A549 (cell line): ENCODE measurements around the gene COX4I1. TPM values are rescaled to one million over a fixed set of nuclear protein-coding genes. Genes with fewer than 3 reads are reported as not detected.

Source experiments
- ATAC-seq, 2 experiments: fragments of 200-7000 bp in 1 of 2; fragments of >200 bp in 1 of 2; cut with Nextera tagmentation in 1 of 2; cut with Tn5 transposase in 1 of 2; 3 replicates each; pipeline versions ENCODE4 v1.8.0 to v1.9.1; 2018 to 2020; ENCODE audit warnings: mild to moderate bottlenecking in 1 of 2, moderate library complexity in 1 of 2
- CTCF ChIA-PET: fragments of 300-600 bp; sonication (Branson Sonifier 250); formaldehyde crosslinking; extraction: SDS; loops from one replicate; lab custom pipeline; 2021; ENCODE audit warnings: antibody characterized with exemption, inconsistent platforms; lab: Yijun Ruan, JAX
- POLR2A ChIA-PET: fragments of 350-600 bp; formaldehyde crosslinking; extraction: SDS; loops from one replicate; lab custom pipeline; 2021; ENCODE audit warnings: antibody characterized with exemption, inconsistent platforms; lab: Yijun Ruan, JAX
- DNase-seq, 2 experiments: peaks; one replicate each; pipeline versions ENCODE4 v3.0.0 to v3.0.0-alpha.2; 2011 to 2016; ENCODE audit warnings: low read depth in 1 of 2, low spot score in 1 of 2
- FAIRE-seq: peaks from 2 replicates; lab custom pipeline; 2011; peaks lifted over from hg19 to GRCh38; lab: Jason Lieb, UNC
- H3K27ac ChIP-seq, 2 experiments: fragments of >200 bp; sonication (Bioruptor Twin); formaldehyde crosslinking; 3 replicates each; pipeline ENCODE4 v1.5.1; 2016 to 2017
- H3K4me1 ChIP-seq: fragments of >200 bp; sonication (Bioruptor Twin); formaldehyde crosslinking; 3 replicates; pipeline ENCODE4 v1.6.1; 2016
- H3K4me2 ChIP-seq: fragments of >200 bp; sonication (Bioruptor Twin); formaldehyde crosslinking; 3 replicates; pipeline ENCODE4 v1.6.1; 2016
- H3K4me3 ChIP-seq: fragments of >200 bp; sonication (Bioruptor Twin); formaldehyde crosslinking; 3 replicates; pipeline ENCODE4 v1.5.1; 2016
- H3K9me3 ChIP-seq: fragments of >200 bp; sonication (Bioruptor Twin); formaldehyde crosslinking; 3 replicates; pipeline ENCODE4 v1.6.1; 2016
- BCL3 ChIP-seq: fragments of >200 bp; sonication (Bioruptor Twin); formaldehyde crosslinking; IDR thresholded peaks from 3 replicates; pipeline ENCODE4 v1.6.1; 2016
- ESRRA ChIP-seq: fragments of 150-350 bp; IDR thresholded peaks from 2 replicates; pipeline ENCODE4 v1.6.1; 2014; ENCODE audit warnings: mild to moderate bottlenecking, low read length, borderline replicate concordance
- FOSB ChIP-seq: fragments of 250-450 bp; sonication (Bioruptor Pico); IDR thresholded peaks from 2 replicates; pipeline ENCODE4 v1.5.0; 2020; ENCODE audit warnings: mild to moderate bottlenecking, moderate library complexity
- HEYL ChIP-seq: fragments of 250-450 bp; sonication (Bioruptor Pico); IDR thresholded peaks from 2 replicates; pipeline ENCODE4 v1.8.0; 2021; ENCODE audit warnings: mild to moderate bottlenecking, moderate library complexity
- HMGXB4 ChIP-seq: fragments of 250-450 bp; sonication (Bioruptor Pico); IDR thresholded peaks from 2 replicates; pipeline ENCODE4 v1.5.0; 2021; ENCODE audit warnings: mild to moderate bottlenecking, moderate library complexity, borderline replicate concordance
- HOXA7 ChIP-seq: fragments of 250-450 bp; sonication (Bioruptor Pico); IDR thresholded peaks from 2 replicates; pipeline ENCODE4 v1.5.0; 2020; ENCODE audit warnings: mild to moderate bottlenecking, moderate library complexity
- HOXB5 ChIP-seq: fragments of 250-450 bp; sonication (Bioruptor Pico); IDR thresholded peaks from 2 replicates; pipeline ENCODE4 v1.5.0; 2020; ENCODE audit warnings: mild to moderate bottlenecking, moderate library complexity
- JUN ChIP-seq, 2 experiments: fragments of >200 bp; sonication (Bioruptor Twin); formaldehyde crosslinking; IDR thresholded peaks; 2 replicates in 1 of 2; 3 replicates in 1 of 2; pipeline ENCODE4 v1.6.1; 2016 to 2017
- KDM1A ChIP-seq: fragments of 200-600 bp; sonication (generic); IDR thresholded peaks from 2 replicates; pipeline ENCODE4 v1.6.1; 2016; ENCODE audit warnings: low read depth, mild to moderate bottlenecking
- MAZ ChIP-seq: fragments of 150-350 bp; IDR thresholded peaks from 2 replicates; pipeline ENCODE4 v1.6.1; 2014; ENCODE audit warnings: antibody characterized with exemption, low read depth, low read length, borderline replicate concordance
- NFE2L2 ChIP-seq: fragments of 150-350 bp; conservative IDR thresholded peaks from 2 replicates; pipeline ENCODE4 v1.6.1; 2014; ENCODE audit warnings: low read length
- NPAS2 ChIP-seq: fragments of 250-450 bp; sonication (Bioruptor Pico); IDR thresholded peaks from 2 replicates; pipeline ENCODE4 v1.8.0; 2022; ENCODE audit warnings: mild to moderate bottlenecking, moderate library complexity, borderline replicate concordance
- POLR2A ChIP-seq: IDR thresholded peaks from 2 replicates; pipeline ENCODE4 v1.6.1; 2012; ENCODE audit warnings: mild to moderate bottlenecking, low read length
- POLR2AphosphoS2 ChIP-seq: conservative IDR thresholded peaks from 2 replicates; pipeline ENCODE4 v1.6.1; 2012; ENCODE audit warnings: low read length, improper control_type of control experiment, inconsistent platforms
- RCOR1 ChIP-seq: fragments of 150-350 bp; IDR thresholded peaks from 2 replicates; pipeline ENCODE4 v1.6.1; 2014; ENCODE audit warnings: antibody characterized with exemption, low read length, low read depth
- RFX5 ChIP-seq: fragments of 450-650 bp; IDR thresholded peaks from 2 replicates; pipeline ENCODE4 v1.7.1; 2014; ENCODE audit warnings: antibody characterized with exemption, mild to moderate bottlenecking, moderate library complexity
- SMC3 ChIP-seq: fragments of >200 bp; sonication (Bioruptor Twin); formaldehyde crosslinking; IDR thresholded peaks from 3 replicates; pipeline ENCODE4 v1.6.1; 2018; ENCODE audit warnings: inconsistent platforms
- TP53 ChIP-seq: fragments of 250-450 bp; sonication (Bioruptor Pico); IDR thresholded peaks from 2 replicates; pipeline ENCODE4 v1.5.0; 2021; ENCODE audit warnings: mild to moderate bottlenecking, moderate library complexity
- USF2 ChIP-seq: fragments of 450-650 bp; IDR thresholded peaks from 2 replicates; pipeline ENCODE4 v1.6.1; 2014; ENCODE audit warnings: antibody characterized with exemption
- ZC3H11A ChIP-seq: fragments of 450-650 bp; IDR thresholded peaks from 2 replicates; pipeline ENCODE4 v1.6.1; 2014; ENCODE audit warnings: antibody characterized with exemption, mild to moderate bottlenecking
- ZSCAN20 ChIP-seq: fragments of 250-450 bp; sonication (Bioruptor Pico); IDR thresholded peaks from 2 replicates; pipeline ENCODE4 v1.8.0; 2022; ENCODE audit warnings: mild to moderate bottlenecking, moderate library complexity
- WGBS: methylation state at CpG from one replicate; pipeline ENCODE4 v1.1.6; 2017; ENCODE audit errors: missing lambda C conversion rate; 5-methylcytosine and 5-hydroxymethylcytosine counted together
- polyA plus RNA-seq, 4 experiments: library from polyadenylated mRNA; depleted of rRNA in 3 of 4; stranded (reverse); fragments of >200 nt; fragmentation: RNase III in 1 of 4; extraction: RNeasy Plus Mini Kit Qiagen cat#74134 plus additional on column Dnase treatment in 1 of 4; gene quantifications; 2 replicates in 3 of 4; 3 replicates in 1 of 4; pipeline ENCODE4 v1.2.3, GENCODE V29; 2011 to 2017
- TF ChIP-seq, protein P1 (sequence below): fragments of 250-450 bp; sonication (Bioruptor Pico); IDR thresholded peaks from 2 replicates; pipeline ENCODE4 v1.5.0; 2020; ENCODE audit warnings: low read depth, mild to moderate bottlenecking, moderate library complexity

COX4I1 gene
- polyA plus RNA-seq, 2 of the 4 experiments (the other 2 are of a cell fraction): 783 to 929 TPM

DNA sequence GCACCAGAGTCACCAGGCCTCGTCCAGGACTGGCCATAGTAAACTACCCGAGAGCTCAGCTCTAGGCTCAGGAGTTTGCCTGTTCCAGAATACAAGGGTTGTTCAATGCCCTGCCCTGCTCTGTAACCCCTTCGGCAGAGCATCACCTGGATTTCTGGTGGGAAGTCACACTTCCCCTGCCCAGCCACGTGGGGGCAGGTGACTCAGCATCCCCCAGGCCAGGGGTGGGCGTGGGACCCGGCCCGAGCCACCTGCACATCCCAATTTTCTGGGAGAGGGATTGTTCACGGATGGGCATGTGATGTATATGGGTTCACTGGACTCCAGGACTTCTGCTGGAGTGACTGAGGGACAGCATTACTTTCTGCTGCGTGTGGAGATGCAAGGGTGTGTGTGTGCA is 25.8 kb downstream of the COX4I1 start:
- DNase-seq (no peak), FAIRE-seq (no peak), ATAC-seq (no peak)
- no peak overlapping the region for H3K27ac ChIP-seq
- H3K4me1 ChIP-seq: no peaks in the 10 kb centered on the region
- ChIA-PET POLR2A (no interaction called here), CTCF (interaction anchor here (1.0 to 2.0 kb wide), 4 partner anchors 9 to 204 kb away, joined by 3 to 9 read pairs (median 4); no protein-coding TSS in a partner anchor)
- no peak for TF ChIP-seq RCOR1
- TF ChIP-seq HOXB5 (CRISPR knock-in tag): no peak
- no peak for TF ChIP-seq JUN (IDR thresholded peaks at IDR 0.05)
- TF ChIP-seq, protein P1, sequence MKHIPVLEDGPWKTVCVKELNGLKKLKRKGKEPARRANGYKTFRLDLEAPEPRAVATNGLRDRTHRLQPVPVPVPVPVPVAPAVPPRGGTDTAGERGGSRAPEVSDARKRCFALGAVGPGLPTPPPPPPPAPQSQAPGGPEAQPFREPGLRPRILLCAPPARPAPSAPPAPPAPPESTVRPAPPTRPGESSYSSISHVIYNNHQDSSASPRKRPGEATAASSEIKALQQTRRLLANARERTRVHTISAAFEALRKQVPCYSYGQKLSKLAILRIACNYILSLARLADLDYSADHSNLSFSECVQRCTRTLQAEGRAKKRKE (CRISPR knock-in tag): no peak
- TF ChIP-seq KDM1A: no peak
- TF ChIP-seq ESRRA: no peak
- TF ChIP-seq NFE2L2: no peak
- TF ChIP-seq HOXA7 (CRISPR knock-in tag): no peak
- no peak for TF ChIP-seq BCL3
- no peak for TF ChIP-seq HMGXB4
- TF ChIP-seq MAZ: no peak
- H3K4me2 ChIP-seq: no peak overlapping the region
- 14% methylated on average over 7 of the region's 9 CpGs for WGBS
- H3K4me3 ChIP-seq: no peak overlapping the region
- no peaks in the 10 kb centered on the region for H3K9me3 ChIP-seq

DNA sequence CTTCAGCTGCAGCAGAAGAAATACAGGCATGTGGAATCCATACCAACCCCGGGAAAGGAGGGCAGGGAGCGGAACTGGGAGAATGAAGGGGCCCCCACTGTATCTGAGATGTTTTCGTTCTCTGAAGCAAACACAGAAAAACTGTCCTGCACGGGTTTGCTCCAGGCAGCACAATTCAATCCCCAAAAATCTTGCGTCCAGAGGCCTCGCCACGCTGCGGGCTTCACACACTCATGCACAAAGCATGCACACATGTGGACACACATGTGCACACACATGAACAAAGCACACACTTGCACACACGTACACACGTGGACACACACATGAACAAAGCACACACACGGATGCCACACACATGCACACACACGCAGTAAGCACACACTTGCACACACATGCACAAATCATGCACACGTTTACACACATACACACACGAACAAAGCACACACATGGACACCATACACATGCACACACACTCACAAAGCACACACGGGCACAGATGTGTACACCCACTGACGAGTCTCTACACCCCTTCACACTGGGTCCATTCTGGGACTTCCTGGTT is 27.3 kb downstream of the COX4I1 start:
- no peak for ATAC-seq
- WGBS: 53% methylated on average over 16 of the region's 16 CpGs
- DNase-seq: no peak
- no peak for TF ChIP-seq HMGXB4
- Histone ChIP-seq H3K4me1 (no peaks in the 10 kb centered on the region), H3K4me3 (no peak overlapping the region), H3K9me3 (no peaks in the 10 kb centered on the region), H3K4me2 (no peak overlapping the region), H3K27ac (no peak overlapping the region)
- POLR2A ChIA-PET: no interaction called here
- CTCF ChIA-PET: interaction anchor here (1.2 to 1.6 kb wide), 2 partner anchors 189 to 197 kb away, joined by 3 read pairs; no protein-coding TSS in a partner anchor
- FAIRE-seq: no peak

GRCh38 chr16:85828166-85828565 is 28.7 kb downstream of the COX4I1 start:
- CTCF ChIA-PET: interaction anchor here (0.9 kb wide), 1 partner anchor 9 kb away, joined by 4 read pairs; no protein-coding TSS in a partner anchor
- Histone ChIP-seq H3K4me2 (no peak overlapping the region), H3K4me1 (no peaks in the 10 kb centered on the region), H3K9me3 (0 out of 3 replicates have a peak, but pooled peaks cover 3% of the 10 kb centered on the region), H3K27ac (no peak overlapping the region), H3K4me3 (no peak overlapping the region)
- FAIRE-seq (no peak), ATAC-seq (no peak), DNase-seq (no peak)
- 45% methylated on average over 9 of the region's 9 CpGs for WGBS
- TF ChIP-seq TP53 (no peak), MAZ (no peak), JUN (IDR thresholded peaks at IDR 0.05) (no peak), HEYL (CRISPR knock-in tag) (no peak), KDM1A (no peak), ZSCAN20 (no peak), SMC3 (no peak), NFE2L2 (no peak), RFX5 (no peak), NPAS2 (CRISPR knock-in tag) (no peak), ZC3H11A (no peak), POLR2AphosphoS2 (no peak), HOXA7 (CRISPR knock-in tag) (no peak), FOSB (CRISPR knock-in tag) (no peak), USF2 (no peak), POLR2A (no peak)
- TF ChIP-seq, protein P1 (CRISPR knock-in tag): no peak
- POLR2A ChIA-PET: no interaction called here
